Cardiac septum (tissue), 1 donor: ENCODE data around the gene DAGLB. TPM values are rescaled to one million over a fixed set of nuclear protein-coding genes. Genes with fewer than 3 reads are reported as not detected.

ENCODE experiments used
- DNase-seq: peaks from one replicate; pipeline ENCODE4 v3.0.0-alpha.2; 2020; ENCODE audit warnings: low spot score
- intact Hi-C: fragments of 100-400 bp; cut with DNase I; formaldehyde crosslinking; loops from one replicate; pipeline ENCODE4 v1.14.0; 2022
- total RNA-seq: library from RNA; stranded (reverse); fragmentation: NEBNext Ultra II Directional; extraction: Animal tissue kit (Norgen Biotek cat#: 25700); gene quantifications from one replicate; pipeline ENCODE4 v1.2.1, GENCODE V29; 2021
- donor health status: DM: no; HTN: no; CAD: no.

The DAGLB gene
- total RNA-seq, 1 donor from 2014 or later = 7.3 TPM

DNA sequence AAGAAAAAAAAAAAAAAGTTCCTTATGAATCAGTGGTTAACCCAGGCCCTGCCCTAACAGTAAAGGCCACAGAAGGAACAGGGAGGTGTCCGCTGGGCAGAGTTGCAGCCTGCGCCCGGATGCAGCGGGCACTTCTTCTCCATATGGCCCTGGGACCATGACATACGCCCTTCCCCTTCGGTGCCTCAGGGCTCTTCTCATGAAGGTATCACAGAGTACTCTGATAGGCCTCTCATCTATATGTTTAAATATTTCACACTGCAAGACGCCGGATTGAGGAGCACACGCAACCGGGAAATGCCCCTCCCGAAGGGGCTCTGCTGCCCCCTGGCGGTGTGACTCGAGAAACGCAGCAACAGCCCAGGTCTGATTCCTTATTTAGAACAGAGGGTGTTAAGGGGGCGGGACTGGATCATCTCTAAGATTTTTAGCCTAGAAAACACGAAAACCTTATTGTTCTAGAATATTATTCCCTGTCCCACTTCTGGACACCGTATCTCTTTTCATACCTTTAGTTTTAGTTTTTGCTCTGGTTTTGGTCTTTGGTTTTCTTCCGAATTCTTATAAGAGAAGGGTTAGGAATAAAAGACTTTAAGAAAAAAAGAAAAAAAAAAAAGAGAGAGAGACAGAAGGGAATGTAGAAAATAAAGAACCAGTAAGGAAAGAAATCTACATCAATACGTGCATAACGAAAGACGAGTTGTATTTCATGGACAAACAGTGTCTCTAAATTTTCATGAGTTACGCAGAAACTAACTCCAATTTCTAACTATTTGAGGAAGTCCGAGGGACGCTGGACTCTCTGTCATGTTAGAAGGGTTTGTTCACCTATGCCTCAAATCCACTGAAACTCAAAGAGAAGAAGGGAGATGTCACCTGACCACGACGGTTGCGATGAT lies 12.0 kb downstream of the DAGLB start:
- peak; percentile 93 for DNase-seq
- intact Hi-C loops = loop anchor here (5.0 to 10.0 kb wide), 2 partner anchors 43 to 271 kb away; no protein-coding TSS in a partner anchor

DNA sequence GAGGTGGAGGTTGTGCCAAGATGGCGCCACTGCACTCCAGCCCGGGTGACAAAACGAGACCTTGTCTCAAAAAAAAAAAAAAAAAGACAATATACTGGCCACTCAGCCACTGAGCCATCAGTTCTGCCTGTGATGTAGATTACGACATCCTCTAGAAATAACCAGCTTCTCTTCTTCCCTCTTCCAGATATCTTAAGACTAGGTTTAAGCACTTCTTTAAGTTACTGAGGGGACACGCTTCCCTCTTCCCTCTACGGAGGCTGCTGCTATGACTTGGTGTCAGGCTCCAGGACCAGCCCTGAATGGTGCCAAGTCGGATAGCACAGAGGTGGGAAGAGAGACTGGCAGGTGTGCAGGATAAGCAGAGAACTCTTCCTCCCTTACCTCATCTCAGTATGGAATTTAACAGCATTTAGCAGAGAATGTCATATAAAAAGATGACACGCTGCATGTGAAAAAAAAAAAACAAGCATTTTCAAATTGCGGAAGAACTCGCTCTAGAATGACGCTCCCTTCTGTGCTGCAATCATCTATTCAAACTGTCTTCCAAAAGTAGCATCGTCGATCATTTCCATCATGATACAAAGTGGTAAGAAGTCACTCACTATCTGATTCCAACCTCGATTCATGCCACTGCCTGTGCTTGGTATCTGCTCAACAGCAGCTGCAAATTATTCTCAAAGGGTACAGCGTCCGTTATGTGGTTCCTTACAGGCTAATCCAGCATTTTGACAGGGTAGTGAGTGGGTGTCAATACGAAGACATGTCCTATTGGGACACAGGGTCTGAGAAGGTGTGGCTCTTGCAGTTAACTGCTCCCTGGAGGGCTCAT lies 13.8 kb downstream of the DAGLB start:
- intact Hi-C loops = loop anchor here (10.0 kb wide), 1 partner anchor 269 kb away; no protein-coding TSS in a partner anchor
- DNase-seq = no peak

DNA sequence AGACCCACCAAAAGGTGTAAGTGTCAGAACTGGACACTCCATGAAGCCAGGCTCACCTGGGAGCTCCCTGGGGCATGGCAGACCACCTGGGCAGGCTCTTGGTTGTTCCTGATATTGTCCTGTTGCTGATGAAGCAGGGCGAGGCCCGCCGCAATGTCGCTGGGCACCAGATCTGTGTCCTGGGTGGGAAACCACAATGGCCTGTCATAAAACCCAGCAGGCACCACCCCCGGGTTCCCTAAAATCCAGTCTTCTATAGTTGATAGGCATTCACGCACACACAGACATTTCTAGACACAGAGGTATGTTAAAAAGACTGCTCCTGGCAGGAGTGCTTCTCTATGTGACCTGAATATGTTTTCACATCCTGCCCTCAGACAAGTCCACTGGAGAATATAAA lies 15.0 kb downstream of the DAGLB start:
- DNase-seq = no peak
- intact Hi-C loops = loop anchor here (10.0 kb wide), 1 partner anchor 268 kb away; no protein-coding TSS in a partner anchor

DNA sequence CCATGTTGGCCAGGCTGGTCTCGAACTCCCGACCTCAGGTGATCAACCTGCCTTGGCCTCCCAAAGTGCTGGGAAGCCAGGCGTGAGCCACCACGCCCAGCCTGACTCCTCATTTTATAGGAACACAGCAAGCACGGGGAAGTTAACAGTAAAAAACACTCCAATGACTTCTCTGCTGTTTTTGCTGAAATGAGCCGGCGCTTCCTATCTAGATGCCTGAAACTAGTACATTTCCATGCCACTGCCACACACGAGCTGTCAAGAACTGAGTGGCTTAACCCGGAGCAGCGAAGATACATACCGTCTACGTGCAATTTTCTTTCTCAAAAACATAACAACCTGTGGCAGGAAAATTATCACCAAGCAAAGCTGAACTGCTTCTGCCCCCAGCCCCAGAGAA lies 16.8 kb downstream of the DAGLB start:
- intact Hi-C loops = loop anchor here (10.0 kb wide), 1 partner anchor 266 kb away; no protein-coding TSS in a partner anchor

DNA sequence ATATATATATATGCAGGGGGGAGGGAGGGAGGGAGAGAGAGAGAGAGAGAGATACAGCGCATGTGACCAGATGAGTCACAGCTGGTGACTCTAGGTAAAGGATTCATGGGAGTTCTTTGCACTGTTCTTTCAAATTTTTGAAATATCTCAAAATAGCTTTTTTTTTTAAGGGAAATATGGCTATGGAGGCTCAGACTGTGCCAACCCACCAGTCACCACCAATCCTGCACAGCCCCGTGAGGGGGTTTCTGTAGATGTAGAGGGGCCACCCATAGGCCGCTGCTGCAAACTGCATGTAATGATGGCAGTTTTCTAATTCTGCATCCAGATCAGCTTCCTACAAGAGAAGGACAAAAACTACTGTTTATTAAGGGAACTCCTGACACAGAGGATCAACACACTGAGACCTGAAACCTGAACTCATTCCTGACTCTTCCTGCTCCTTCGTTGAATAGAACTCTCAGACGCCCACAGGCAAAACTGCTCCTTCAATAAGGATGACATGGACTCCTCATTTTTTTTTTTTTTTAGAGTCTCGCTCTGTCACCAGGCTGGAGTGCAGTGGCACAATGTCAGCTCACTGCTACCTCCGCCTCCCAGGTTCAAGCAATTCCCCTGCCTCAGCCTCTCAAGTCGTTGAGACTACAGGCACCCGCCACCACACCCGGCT lies 17.3 kb downstream of the DAGLB start:
- no peak for DNase-seq
- intact Hi-C loops = loop anchor here (10.0 kb wide), 1 partner anchor 266 kb away; no protein-coding TSS in a partner anchor

More for the DNA sequence above, 16.8 kb downstream of the DAGLB start:
- no peak for DNase-seq

DNA sequence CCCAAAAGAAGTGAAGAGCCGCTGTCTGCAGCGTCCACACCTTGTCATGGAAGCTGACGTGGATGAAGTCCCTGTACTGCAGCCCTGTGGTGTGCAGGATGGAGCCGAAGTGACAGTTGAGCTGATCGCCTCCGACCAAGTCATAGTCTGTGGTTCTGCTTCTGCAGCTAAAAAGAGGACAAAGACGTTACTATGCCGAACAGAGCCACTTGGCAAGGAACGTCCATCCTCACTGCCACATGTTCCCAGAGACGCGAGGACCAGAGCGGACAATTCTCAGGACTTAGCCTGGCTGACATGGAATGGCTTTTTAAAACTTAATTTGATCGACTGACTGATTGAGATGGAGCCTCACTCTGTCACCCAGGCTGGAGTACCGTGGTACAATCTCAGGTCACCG lies 21.8 kb downstream of the DAGLB start:
- DNase-seq = no peak
- intact Hi-C loops = no loop called here

DNA sequence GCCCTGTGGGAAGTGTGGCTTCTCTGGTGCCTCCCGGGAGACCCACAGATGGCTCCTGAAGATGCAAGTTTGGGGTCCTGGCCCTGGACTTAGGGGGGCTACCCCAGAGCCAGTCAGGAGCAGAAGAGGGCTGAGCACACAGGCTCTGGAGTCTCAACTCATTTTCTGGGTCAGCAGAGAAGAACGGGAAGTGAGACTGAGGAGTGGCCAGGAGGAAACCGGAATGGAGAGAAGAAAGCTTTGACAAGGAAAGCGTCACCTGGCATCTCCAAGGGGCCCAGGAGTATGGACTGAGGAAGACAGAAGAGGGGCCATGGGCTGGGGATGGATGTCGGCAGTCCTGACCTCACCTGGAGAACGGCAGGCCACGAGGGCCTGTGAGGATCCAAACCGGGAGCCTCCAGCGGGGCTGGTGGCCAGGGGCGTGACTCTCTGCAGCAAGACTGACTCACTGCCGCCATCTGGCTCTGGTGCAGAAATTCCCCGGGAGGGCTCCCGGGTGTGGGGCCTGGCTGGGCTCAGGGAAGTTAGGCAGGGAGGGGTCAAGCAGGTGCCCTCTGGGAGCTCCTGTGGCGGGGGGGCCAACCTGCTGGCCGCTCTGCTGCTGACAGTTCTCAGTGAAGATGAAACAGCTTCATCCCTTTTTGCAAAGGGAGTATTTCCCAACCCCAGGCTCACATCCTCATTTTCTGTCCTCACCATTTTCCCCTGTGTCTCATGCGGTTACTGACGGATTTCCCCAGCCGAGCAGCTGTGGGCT lies 23.6 kb downstream of the DAGLB start:
- intact Hi-C loops = no loop called here
- DNase-seq = no peak

DNA sequence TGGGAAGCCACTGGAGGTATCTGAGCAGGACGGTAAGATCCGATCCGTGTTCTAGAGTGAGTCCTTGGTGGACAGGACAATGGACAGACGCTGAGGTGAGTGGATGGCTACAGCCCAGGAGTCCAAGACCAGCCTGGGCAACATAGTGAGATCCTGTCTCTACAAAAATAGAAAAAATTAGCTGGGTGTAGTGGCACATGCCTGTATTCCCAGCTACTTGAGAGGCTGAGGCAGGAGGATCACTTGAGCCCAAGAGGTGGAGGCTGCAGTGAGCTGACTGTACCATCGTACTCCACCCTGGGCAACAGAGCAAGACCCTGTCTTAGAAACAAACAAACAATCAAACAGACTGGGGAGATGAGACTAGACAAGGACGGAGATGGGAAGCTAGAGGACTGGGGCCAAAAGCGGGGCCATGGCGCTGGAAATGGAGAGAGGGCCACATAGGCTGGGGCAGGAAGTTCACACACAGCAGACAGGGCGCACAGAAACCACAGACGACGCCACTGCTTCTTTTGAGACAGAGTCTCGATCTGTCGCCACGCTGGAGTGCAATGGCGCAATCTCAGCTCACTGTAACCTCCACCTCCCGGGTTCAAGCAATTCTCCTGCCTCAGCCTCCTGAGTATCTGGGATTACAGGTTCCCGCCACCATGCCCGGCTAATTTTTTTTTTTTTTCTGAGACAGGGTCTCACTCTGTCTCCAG lies 24.7 kb downstream of the DAGLB start:
- no peak for DNase-seq

DNA sequence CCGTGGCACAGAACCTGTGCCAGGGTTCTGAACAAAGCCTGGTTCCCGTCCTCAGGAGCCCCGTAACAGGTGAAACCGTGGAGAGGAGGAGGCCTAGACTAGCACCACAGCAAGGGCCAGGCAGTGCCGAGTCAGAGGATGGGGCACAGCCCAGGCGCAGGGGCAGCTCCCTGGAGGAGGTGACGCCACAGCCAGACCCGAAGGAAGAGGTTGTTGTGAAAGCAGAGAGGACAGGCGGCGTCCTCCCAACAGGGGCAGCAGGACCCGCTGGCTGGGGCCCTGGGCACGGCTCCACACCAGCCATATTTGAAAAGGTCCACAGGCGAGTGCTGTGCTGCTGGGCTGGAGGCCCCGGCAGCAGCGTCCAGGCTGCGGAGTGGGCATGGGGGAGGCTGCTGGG lies 25.7 kb downstream of the DAGLB start:
- no peak for DNase-seq
- intact Hi-C loops = no loop called here

More for the DNA sequence above, 24.7 kb downstream of the DAGLB start:
- intact Hi-C loops = no loop called here

DNA sequence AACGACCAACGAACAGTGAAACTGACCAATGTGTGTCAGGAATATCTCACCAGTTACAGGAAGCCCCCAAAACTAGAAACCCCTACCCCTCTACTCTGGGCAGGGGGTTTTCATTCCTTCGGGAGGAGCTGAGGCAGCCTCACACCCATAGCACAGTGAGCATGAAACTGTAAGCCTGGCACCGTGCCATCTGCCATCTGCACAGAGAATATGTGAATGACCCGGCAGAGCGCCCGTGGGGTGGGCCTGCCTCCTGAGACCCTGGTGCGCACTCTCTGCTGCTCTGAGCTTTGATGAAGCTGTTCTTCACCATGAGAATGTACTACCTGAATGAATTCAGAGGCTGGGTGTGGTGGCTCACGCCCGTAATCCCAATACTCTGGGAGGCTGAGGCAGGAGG lies 27.1 kb downstream of the DAGLB start:
- DNase-seq = no peak
- intact Hi-C loops = no loop called here

DNA sequence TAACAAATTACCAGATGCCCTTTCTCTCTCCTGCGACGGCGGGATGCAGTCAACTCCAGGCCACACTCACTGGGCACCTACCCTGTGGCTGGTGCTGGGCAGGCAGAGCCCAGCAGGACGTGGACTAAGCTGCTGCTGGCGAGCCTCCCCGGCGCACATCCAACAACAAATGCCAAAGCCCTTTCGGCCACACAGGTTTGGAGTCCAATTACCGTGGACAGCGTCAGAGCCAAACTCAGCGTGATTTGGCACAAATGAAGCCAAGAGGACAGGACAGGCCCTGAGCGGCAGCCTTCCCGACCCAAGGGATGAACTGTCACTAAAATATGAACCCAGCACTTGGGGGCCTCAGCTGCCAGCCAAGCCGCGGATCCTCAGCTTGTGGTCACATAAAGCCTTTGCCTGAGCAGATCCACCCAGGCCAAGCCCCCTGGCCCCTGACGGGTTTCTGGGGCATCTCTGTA lies 28.4 kb downstream of the DAGLB start:
- DNase-seq = no peak
- intact Hi-C loops = no loop called here

DNA sequence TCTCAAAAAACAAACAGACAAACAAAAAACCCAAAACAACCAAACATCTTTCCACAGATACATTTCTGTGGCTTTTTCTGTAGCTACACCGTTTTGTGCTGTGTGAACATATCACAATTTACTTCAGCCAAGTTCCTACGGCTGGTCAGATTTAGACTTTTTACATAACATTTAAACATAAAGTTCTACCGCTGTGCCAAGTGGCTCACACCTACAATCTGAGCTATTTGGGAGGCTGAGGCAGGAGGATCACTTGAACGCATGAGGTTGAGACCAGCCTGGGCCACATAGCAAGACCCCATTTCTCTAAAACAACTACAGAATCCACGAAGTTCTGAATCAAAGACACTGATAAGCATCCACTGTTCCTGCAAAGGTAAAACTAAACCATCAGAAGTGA lies 30.3 kb downstream of the DAGLB start:
- intact Hi-C loops = no loop called here
- DNase-seq = no peak

DNA sequence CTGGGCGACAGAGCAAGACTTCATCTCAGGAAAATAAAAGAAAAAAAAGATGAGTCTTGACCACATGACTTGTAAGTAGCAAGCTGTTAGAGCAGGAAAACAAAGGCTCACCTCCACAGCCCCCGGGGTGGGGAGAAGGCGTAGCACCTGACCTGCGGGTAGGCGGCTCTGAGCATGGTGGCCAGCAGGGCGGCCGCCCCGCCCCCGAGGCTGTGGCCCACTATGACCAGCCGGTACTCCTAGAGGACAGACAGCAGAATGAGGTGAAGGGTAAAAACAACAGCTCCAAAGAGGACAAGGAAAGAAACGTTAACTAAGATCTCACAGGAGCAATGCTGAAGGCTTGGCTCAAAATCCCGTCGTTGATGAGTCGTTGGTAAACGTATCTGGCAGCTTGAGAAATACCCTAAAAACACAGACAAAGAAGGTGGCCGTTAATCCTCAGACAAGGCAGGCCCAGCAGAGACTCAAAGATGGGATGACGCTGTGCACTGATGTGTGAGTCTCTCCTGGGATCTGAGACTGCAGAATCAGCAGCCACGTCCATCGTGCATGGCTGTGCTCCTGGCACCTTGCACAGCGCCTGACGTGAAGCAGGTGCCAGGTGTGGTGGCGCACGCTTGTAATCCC lies 31.1 kb downstream of the DAGLB start:
- intact Hi-C loops = no loop called here
- DNase-seq = no peak

DNA sequence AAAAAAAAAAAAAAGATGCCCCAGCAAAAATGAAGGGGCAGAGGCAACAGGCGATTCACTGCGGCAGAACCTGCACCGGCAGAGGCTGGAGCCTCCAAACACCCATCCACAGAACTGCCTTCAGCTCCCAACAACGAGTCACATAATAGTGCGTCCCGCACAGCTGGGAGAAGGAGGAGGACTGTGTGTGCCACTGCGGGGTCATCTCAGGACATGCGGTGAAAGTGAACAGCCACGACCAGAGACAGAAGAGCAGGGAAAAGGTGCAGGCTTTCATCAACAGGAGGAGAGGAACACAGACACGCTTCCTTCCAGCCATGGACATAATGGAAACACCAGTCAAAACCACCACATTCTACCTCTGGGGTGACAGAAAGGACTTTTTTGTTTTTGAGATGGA lies 34.1 kb downstream of the DAGLB start:
- intact Hi-C loops = no loop called here
- DNase-seq = no peak

DNA sequence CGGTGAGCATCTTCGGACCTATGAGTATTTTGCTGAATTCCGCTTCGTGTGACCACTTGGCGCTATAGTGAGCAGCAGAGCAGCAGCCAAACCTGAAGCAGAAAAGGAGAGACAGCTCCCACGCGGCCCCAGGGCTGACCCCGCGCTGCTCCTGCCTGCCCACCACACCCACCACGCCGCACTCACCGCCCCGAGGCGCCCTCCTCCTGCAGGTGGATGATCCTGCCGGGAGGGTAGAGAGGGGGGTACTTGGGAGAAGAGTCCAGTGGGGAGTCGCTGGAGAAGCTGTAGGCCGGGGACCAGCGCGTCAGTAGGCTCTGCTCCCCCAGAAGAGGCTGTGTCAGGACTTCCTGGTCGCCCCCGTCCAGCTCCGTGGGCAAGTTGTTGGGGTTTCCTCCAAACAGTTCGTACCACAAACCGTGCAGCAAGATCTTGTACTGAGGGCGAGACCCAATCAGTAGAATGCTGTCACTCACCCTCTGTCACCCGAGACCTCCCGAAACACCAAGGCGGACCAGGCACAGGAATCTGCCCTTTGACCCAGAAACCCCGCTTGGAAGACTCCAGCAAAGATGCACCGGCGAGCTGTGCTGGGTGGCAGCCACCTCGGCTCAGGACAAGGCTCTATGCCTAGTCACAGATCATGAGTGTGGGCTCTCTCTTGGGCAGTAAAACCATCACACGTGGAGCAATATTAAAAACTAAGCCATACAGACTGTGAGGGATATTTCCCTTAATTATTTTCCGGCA lies 37.6 kb downstream of the DAGLB start:
- intact Hi-C loops = no loop called here
- no peak for DNase-seq

DNA sequence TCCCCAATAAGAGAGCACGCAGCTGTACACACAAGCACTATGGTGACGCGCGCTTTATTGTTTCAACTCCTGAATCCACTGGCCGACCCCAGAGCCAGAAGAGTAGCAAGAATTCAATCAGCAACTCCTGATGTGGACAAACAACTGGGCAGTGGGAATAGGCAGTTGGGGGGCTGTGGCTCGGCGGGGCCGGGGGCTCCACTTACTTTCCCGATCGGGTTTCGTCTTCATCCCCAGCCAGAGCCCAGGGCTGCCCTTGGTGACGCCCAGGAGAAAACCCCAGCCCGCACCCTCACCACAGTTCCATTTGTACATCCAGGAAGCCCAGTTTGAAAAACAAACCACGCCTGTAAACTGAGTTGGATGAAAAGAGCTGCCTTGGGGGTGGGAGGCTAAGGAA lies 38.7 kb downstream of the DAGLB start:
- DNase-seq = no peak
- intact Hi-C loops = no loop called here

DNA sequence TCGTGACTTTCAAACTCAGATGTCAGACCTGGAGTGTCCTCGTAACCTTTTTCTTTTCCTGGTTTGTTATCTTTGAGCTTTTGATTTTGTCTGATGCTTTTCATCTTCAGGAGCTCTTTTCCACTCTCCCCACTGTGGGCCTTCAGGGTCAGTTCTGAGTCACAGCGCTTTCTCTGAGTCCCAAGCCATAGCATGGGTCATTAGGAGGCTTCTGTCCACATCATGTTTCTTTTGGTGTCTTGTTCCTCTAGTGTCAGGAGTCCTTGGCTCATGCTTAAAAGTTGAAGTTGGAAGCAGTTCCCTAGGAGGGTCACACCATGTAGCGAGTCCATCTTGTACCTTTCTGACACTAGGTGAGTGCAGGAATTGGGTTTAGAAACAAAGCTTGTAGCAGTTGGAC lies 40.3 kb downstream of the DAGLB start:
- intact Hi-C loops = no loop called here
- no peak for DNase-seq
